ENCODE results near the gene AMOTL1.

GRCh38 chr11:94776351-94777321 lies 8.5 kb downstream of the AMOTL1 start:
- TF ChIP-seq CTCF (IDR thresholded peaks at IDR 0.05) (no peak), ZFX (IDR thresholded peaks at IDR 0.05; ENCODE audit: borderline replicate concordance) (no peak)
